Measurements from ENCODE around the gene APOL3.

DNA sequence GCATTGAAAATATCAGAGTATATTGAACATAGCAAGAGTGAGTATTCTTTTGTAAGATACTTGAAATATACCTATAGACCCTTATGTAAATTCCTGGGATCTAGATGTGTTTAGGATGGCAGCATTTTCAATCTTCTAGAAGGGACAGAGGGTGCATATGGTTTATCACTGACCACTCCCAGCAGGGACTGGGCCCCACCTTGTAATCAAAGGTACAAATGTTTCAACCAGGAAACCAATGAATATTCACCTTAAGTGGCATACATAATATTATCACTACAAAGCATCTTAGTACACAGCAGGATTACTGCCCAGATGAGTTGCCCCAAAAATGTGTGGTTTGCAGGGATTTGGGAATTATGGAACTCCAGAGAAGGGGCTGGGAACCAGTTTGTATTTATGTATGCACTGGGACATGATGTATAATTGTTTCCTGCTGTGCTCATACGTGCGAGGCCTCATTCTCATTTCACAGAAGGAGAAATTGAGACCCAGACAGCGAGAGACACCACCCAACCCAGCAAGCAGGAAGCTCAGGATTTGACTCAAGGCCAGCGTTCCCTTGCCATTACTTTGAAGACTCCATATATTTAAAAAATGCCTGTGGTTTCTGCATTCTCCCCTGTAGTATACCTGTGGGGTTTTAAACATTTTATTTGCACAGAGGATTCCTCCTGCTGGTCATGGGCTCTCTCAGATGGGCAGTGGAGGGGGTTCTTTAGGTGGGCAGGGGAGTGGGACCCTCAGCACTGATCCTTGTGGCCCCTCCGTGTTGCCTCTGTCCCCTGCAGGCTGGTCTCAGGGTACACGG lies 35.9 kb upstream of the APOL3 start:
- TF ChIP-seq, protein P1, sequence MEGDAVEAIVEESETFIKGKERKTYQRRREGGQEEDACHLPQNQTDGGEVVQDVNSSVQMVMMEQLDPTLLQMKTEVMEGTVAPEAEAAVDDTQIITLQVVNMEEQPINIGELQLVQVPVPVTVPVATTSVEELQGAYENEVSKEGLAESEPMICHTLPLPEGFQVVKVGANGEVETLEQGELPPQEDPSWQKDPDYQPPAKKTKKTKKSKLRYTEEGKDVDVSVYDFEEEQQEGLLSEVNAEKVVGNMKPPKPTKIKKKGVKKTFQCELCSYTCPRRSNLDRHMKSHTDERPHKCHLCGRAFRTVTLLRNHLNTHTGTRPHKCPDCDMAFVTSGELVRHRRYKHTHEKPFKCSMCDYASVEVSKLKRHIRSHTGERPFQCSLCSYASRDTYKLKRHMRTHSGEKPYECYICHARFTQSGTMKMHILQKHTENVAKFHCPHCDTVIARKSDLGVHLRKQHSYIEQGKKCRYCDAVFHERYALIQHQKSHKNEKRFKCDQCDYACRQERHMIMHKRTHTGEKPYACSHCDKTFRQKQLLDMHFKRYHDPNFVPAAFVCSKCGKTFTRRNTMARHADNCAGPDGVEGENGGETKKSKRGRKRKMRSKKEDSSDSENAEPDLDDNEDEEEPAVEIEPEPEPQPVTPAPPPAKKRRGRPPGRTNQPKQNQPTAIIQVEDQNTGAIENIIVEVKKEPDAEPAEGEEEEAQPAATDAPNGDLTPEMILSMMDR (conservative IDR thresholded peaks at IDR 0.05), result no peak
- TF ChIP-seq EZH2 (IDR thresholded peaks at IDR 0.05; ENCODE audit: low read depth), result no peak

All from PC-9 (cell line).